Measurements from ENCODE around the gene PNPT1. TPM values are rescaled to one million over a fixed set of nuclear protein-coding genes. Genes with fewer than 3 reads are reported as not detected.

The PNPT1 gene
- total and polyA plus RNA-seq, 2 of the 8 experiments (the other 6 are each of a cell fraction or from before 2014, with no cell fraction given): 8.3 to 40.2 TPM

- no peaks in the 10 kb centered on the region for H3K79me2 ChIP-seq (ENCODE audit: control insufficient read depth in 1 of 2, insufficient read depth in 2 of 2, low read length in 2 of 2)
- H3K14ac ChIP-seq (ENCODE audit: insufficient read length): no peak overlapping the region
- H3K4me3 ChIP-seq (ENCODE audit: extremely low read depth in 1 of 4, insufficient read depth in 2 of 4, low read depth in 3 of 4, low read length in 4 of 4): no peak overlapping the region
- H3K9ac ChIP-seq (replicated peaks in 1 of 4; ENCODE audit: extremely low read depth in 1 of 4, low read depth in 3 of 4, low read length in 3 of 4): no peak overlapping the region
- no peak overlapping the region for H3K27ac ChIP-seq (ENCODE audit: low read depth, low read length)
- no peaks in the 10 kb centered on the region for H3K79me1 ChIP-seq (ENCODE audit: low read depth, low read length)
- H2AFZ ChIP-seq (ENCODE audit: low read length): no peak overlapping the region
- H2BK5ac ChIP-seq (ENCODE audit: low read depth, low read length): no peak overlapping the region
- H2BK15ac ChIP-seq (ENCODE audit: low read length): no peak overlapping the region
- H4K91ac ChIP-seq (replicated peaks; ENCODE audit: insufficient read length, low read length): no peak overlapping the region
- H3K18ac ChIP-seq (ENCODE audit: extremely low read depth, low read length): no peak overlapping the region
- no peaks in the 10 kb centered on the region for H3K27me3 ChIP-seq (replicated peaks in 1 of 4; ENCODE audit: control insufficient read depth in 3 of 4, extremely low read depth in 1 of 4, insufficient read depth in 3 of 4, low read length in 3 of 4)
- ChIA-PET CTCF (ENCODE audit: partially characterized antibody) (interaction anchor here (1.1 to 6.8 kb wide), 5 partner anchors 19 to 415 kb away, joined by 3 to 113 read pairs (median 4); no protein-coding TSS in a partner anchor), POLR2A (ENCODE audit: partially characterized antibody) (no interaction called here)
- H4K20me1 ChIP-seq (replicated peaks in 1 of 2; ENCODE audit: control insufficient read depth in 1 of 2, insufficient read depth in 2 of 2, low read length in 2 of 2): no peaks in the 10 kb centered on the region
- 95% methylated on average over 4 of the region's 4 CpGs; no CpG with 5 or more reads in 1 of the 2 experiments for WGBS, 2 experiments (ENCODE audit: extremely low coverage in 1 of 2, insufficient coverage in 1 of 2, insufficient read length in 1 of 2, insufficient replicate concordance in 2 of 2, low coverage in 1 of 2, low lambda C conversion rate in 2 of 2, missing lambda C conversion rate in 1 of 2)
- no peak overlapping the region for H2BK120ac ChIP-seq (replicated peaks; ENCODE audit: low read depth, low read length)
- no peaks in the 10 kb centered on the region for H3K9me3 ChIP-seq (ENCODE audit: insufficient read depth in 2 of 2, low read depth in 1 of 2, low read length in 1 of 2)
- no peak overlapping the region for H4K8ac ChIP-seq (ENCODE audit: extremely low read depth, insufficient read depth, low read length)
- H3K23me2 ChIP-seq (ENCODE audit: low read depth, low read length): no peaks in the 10 kb centered on the region
- no peak overlapping the region for H2BK12ac ChIP-seq (ENCODE audit: low read depth, low read length)
- FAIRE-seq (no peak), DNase-seq (ENCODE audit: low read depth in 1 of 2, low spot score in 2 of 2) (no peak)
- no peak overlapping the region for H2BK20ac ChIP-seq (ENCODE audit: low read length)
- no peak overlapping the region for H3K4ac ChIP-seq (replicated peaks; ENCODE audit: insufficient read length, low read depth, low read length)
- no peak overlapping the region for H3K56ac ChIP-seq (replicated peaks; ENCODE audit: insufficient read length, low read depth, low read length)
- H3K4me1 ChIP-seq (replicated peaks in 1 of 4; ENCODE audit: control insufficient read depth in 3 of 4, insufficient read depth in 4 of 4, low read length in 3 of 4): peaks cover 0 to 16% (median 2%) of the 10 kb centered on the region in 4 experiments; a peak in 4 of 7 replicates
- no peak overlapping the region for H3K23ac ChIP-seq (ENCODE audit: insufficient read length)
- H3K4me2 ChIP-seq (ENCODE audit: insufficient read depth in 1 of 2, low read depth in 2 of 2, low read length in 2 of 2): no peak overlapping the region
- no peak overlapping the region for H4K5ac ChIP-seq (ENCODE audit: insufficient read length, low read depth, low read length)
- no peaks in the 10 kb centered on the region for H3K36me3 ChIP-seq (ENCODE audit: control insufficient read depth in 2 of 4, insufficient read depth in 4 of 4, low read length in 3 of 4)
- H2AK5ac ChIP-seq (ENCODE audit: low read depth, low read length): no peak overlapping the region
- TF ChIP-seq POLR2A (IDR thresholded peaks at IDR 0.05; ENCODE audit: control extremely low read depth in 1 of 2, low read depth in 2 of 2, low read length in 2 of 2): no peak
- TF ChIP-seq HDAC6 (IDR thresholded peaks at IDR 0.05; ENCODE audit: low read depth, low read length): no peak
- TF ChIP-seq CBX5 (IDR thresholded peaks at IDR 0.05; ENCODE audit: low read depth, low read length): no peak
- TF ChIP-seq, protein P1, sequence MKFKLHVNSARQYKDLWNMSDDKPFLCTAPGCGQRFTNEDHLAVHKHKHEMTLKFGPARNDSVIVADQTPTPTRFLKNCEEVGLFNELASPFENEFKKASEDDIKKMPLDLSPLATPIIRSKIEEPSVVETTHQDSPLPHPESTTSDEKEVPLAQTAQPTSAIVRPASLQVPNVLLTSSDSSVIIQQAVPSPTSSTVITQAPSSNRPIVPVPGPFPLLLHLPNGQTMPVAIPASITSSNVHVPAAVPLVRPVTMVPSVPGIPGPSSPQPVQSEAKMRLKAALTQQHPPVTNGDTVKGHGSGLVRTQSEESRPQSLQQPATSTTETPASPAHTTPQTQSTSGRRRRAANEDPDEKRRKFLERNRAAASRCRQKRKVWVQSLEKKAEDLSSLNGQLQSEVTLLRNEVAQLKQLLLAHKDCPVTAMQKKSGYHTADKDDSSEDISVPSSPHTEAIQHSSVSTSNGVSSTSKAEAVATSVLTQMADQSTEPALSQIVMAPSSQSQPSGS (IDR thresholded peaks at IDR 0.05; ENCODE audit: low read length): no peak
- no peak for TF ChIP-seq SP1 (IDR thresholded peaks at IDR 0.05; ENCODE audit: low read depth, low read length)
- TF ChIP-seq CHD1 (IDR thresholded peaks at IDR 0.05; ENCODE audit: low read depth, low read length): no peak
- TF ChIP-seq TAF1 (IDR thresholded peaks at IDR 0.05; ENCODE audit: low read depth, low read length): no peak
- no peak for TF ChIP-seq RFX5 (IDR thresholded peaks at IDR 0.05; ENCODE audit: borderline replicate concordance, low read depth, low read length)
- TF ChIP-seq SIX5 (IDR thresholded peaks at IDR 0.05; ENCODE audit: low read depth, low read length): no peak
- no peak for TF ChIP-seq CBX8 (IDR thresholded peaks at IDR 0.05; ENCODE audit: borderline replicate concordance, low read depth, low read length)
- no peak for TF ChIP-seq CHD2 (IDR thresholded peaks at IDR 0.05; ENCODE audit: low read length)
- no peak for TF ChIP-seq SRF (IDR thresholded peaks at IDR 0.05; ENCODE audit: low read depth, low read length)
- no peak for TF ChIP-seq TEAD4 (IDR thresholded peaks at IDR 0.05; ENCODE audit: low read depth, low read length)
- no peak for TF ChIP-seq RNF2 (IDR thresholded peaks at IDR 0.05; ENCODE audit: borderline replicate concordance, low read depth, low read length, missing control alignments, poor library complexity, severe bottlenecking)
- TF ChIP-seq CREB1 (IDR thresholded peaks at IDR 0.05): no peak
Measured at GRCh38 chr2:55715626-55716025, 22.0 kb upstream of the PNPT1 start.
